GM20000 (cell line): ENCODE results near the gene MICAL3.

Experiments used
- DNase-seq: peaks from one replicate; pipeline ENCODE4 v3.0.0; 2012; ENCODE audit warnings: low spot score
- TF ChIP-seq, protein P1 (sequence below): IDR thresholded peaks from 2 replicates; pipeline ENCODE4 v1.5.1; 2012; ENCODE audit warnings: mild to moderate bottlenecking, control low read depth; ENCODE audit errors: extremely low read depth, missing control alignments

Gene MICAL3

GRCh38 chr22:17913801-17914347, 110.5 kb downstream of the MICAL3 start:
- TF ChIP-seq, protein P1, sequence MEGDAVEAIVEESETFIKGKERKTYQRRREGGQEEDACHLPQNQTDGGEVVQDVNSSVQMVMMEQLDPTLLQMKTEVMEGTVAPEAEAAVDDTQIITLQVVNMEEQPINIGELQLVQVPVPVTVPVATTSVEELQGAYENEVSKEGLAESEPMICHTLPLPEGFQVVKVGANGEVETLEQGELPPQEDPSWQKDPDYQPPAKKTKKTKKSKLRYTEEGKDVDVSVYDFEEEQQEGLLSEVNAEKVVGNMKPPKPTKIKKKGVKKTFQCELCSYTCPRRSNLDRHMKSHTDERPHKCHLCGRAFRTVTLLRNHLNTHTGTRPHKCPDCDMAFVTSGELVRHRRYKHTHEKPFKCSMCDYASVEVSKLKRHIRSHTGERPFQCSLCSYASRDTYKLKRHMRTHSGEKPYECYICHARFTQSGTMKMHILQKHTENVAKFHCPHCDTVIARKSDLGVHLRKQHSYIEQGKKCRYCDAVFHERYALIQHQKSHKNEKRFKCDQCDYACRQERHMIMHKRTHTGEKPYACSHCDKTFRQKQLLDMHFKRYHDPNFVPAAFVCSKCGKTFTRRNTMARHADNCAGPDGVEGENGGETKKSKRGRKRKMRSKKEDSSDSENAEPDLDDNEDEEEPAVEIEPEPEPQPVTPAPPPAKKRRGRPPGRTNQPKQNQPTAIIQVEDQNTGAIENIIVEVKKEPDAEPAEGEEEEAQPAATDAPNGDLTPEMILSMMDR = no peak
- no peak for DNase-seq

- DNase-seq = no peak
- TF ChIP-seq, protein P1 = no peak
Observed at GRCh38 chr22:17912945-17913721, 111.2 kb downstream of the MICAL3 start.

- TF ChIP-seq, protein P1 = no peak
- no peak for DNase-seq
Observed at GRCh38 chr22:17911887-17912286, 112.5 kb downstream of the MICAL3 start.

DNA sequence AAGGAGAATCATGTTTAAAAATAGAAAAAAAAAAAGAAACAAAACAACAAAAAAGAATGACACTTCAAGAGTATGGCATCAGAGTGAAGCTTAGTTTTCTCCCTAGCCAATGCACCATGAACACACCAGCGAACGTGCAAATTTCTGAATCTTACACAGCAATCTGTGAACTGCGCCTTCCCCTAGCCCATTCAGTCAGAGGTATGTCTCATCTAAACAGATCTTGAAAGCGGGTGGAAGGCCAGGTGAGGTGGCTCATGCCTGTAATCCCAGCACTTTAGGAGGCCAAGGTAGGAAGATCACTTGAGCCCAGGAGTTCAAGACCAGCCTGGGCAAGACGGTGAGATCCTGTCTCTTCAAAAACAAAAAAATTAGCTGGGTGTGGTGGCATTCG, 113.1 kb downstream of the MICAL3 start:
- TF ChIP-seq, protein P1 = no peak
- DNase-seq = no peak

DNA sequence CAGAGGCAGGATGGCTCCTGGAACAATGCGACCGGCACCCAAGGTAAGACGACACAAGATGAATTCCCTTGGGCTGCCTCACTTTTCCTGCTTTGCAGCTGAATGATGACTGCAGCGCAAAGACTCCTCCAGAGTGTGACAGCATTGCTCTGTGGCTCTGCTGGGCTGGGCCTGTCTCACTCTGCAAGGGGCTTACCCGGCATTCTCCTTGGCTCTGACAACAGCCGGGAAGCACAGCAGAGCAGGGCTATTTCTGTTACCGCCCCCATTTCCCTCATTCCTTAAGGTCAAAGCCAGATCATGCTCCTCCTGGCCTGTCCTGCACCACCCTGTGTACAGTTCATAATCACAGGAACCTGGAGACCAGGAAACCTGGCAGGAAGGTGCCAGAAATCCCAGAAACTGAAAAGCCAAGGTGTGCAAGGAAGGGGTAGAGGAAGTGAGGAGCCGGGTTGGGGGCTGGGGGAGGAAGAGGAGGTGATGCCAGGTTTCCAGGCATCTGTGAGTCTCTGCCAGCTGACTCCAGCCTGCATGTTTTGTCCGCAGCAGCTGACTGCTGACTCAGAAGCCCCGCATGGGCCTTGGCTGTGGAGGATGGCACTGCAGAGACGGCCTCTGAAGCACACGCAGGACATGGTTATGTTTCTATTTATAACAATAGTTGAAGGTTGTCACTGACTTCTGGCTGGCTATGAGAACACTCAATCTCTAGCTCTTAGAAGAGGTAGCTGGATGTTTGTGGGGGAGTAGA, 113.6 kb downstream of the MICAL3 start:
- no peak for DNase-seq

DNA sequence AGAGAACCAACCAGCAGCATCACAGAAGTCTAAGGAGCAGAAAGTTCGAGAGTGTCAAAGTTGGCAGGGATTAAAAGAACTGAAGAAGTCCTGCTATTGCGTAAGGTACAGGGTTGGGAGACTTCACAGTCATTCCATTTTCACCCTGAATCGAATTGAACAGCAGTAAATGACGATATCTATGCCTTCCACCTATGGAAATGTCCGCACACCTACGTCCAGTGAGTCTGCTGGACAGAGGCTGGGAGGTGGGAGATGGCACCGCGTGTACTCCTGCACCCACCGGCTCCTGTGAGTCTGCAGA, 116.7 kb downstream of the MICAL3 start:
- no peak for DNase-seq
- TF ChIP-seq, protein P1 = no peak

More for the DNA sequence above, 113.6 kb downstream of the MICAL3 start:
- TF ChIP-seq, protein P1 = no peak

GRCh38 chr22:17906978-17907747, 117.2 kb downstream of the MICAL3 start:
- DNase-seq = no peak
- TF ChIP-seq, protein P1 = no peak
